Measurements from ENCODE around the gene KLF2.
A peak's percentile ranks its signal among the peaks of the same experiment; 100 is the strongest.

Gene KLF2

DNA sequence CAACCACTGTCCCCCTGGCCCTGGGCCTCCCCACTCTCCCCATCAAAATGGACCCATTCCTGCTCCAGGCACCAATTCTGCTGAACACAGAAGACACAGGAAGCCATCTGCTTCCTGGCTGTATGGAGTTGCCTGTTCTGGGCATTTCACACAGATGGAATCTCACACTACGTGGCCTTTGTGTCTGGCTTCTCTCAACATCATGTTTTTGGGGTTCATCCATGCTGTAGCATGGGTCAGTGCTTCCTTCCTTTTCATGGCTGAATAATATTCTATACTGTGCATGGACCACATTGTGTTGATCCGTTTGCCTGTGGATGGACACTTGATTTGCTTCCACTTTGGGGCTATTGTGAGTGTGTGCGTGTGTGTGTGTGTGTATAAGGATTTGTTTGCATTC is 15.0 kb upstream of the KLF2 start:
- H3K9me3 ChIP-seq (replicated peaks; ENCODE audit: low read length) = no peaks in the 10 kb centered on the region
- H3K4me2 ChIP-seq (ENCODE audit: low read length) = no peak overlapping the region
- no peak overlapping the region for H3K9ac ChIP-seq (ENCODE audit: low read depth, low read length)
- no peak overlapping the region for H3K4me3 ChIP-seq (ENCODE audit: low read length)
- no peaks in the 10 kb centered on the region for H3K36me3 ChIP-seq (ENCODE audit: insufficient read depth, low read length)
- peaks cover 4% of the 10 kb centered on the region for H3K4me1 ChIP-seq (ENCODE audit: control insufficient read depth, insufficient read depth, low read length)
- no peaks in the 10 kb centered on the region for H3K27me3 ChIP-seq (ENCODE audit: control insufficient read depth, insufficient read depth, low read length)

DNA sequence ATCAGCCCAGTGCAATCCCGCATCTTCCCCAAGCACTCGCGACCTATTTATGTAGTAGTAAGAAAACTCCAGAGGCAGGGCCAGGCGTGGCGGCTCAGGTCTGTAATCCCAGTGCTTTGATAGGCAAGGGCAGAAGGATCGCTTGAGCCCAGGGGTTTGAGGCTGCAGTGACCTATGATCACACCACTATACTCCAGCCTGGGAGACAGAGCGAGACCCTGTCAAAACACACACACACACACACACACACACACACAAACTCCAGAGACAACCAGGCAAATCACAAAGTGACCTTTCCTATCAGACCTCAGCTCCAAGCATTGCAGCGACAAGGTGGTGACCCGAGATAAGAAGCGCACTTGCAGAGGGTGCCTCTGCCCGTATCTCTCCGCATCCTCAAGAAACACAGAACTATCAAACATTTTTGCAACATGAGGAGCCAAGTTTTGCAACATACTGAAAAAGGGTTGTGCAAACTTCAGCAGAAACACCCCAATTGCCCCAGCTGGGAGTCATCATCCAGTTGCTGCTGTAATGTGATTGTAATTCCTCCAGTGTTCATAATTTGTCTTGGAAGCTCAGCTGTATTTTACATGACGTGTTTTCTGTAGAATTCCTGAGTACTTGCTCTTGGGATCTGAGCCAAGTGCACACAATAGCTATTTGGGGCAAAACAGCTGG is 8.7 kb upstream of the KLF2 start:
- Histone ChIP-seq H3K36me3 (ENCODE audit: insufficient read depth, low read length) (no peaks in the 10 kb centered on the region), H3K4me3 (ENCODE audit: low read length) (no peak overlapping the region), H3K9ac (ENCODE audit: low read depth, low read length) (no peak overlapping the region), H3K9me3 (replicated peaks; ENCODE audit: low read length) (no peaks in the 10 kb centered on the region), H3K27me3 (ENCODE audit: control insufficient read depth, insufficient read depth, low read length) (no peaks in the 10 kb centered on the region), H3K4me2 (ENCODE audit: low read length) (peak overlapping the region; percentile 47), H3K4me1 (ENCODE audit: control insufficient read depth, insufficient read depth, low read length) (peaks cover 17% of the 10 kb centered on the region)

DNA sequence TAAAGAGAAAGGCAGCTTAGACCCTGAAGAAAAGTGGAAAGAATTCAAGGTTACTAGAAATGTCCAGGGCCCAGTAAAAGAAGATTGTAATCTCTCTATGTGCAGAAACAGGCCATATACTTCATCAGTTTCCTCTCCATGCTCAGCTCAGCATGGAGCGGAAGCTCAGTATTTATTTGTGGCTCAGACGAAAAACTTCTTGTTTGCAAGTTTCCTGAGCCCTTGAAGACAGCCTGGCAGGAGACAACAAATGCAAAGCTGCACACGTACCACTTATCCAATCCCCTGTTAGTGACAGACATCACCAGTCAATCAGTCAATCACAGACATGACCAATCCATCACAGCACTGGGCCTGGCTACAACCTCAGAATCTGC is 8.1 kb upstream of the KLF2 start:
- Histone ChIP-seq H3K4me3 (ENCODE audit: low read length) (no peak overlapping the region), H3K4me2 (ENCODE audit: low read length) (peak overlapping the region; percentile 45), H3K9ac (ENCODE audit: low read depth, low read length) (peak overlapping the region; percentile 24), H3K9me3 (replicated peaks; ENCODE audit: low read length) (no peaks in the 10 kb centered on the region), H3K4me1 (ENCODE audit: control insufficient read depth, insufficient read depth, low read length) (peaks cover 17% of the 10 kb centered on the region), H3K27me3 (ENCODE audit: control insufficient read depth, insufficient read depth, low read length) (no peaks in the 10 kb centered on the region), H3K36me3 (ENCODE audit: insufficient read depth, low read length) (no peaks in the 10 kb centered on the region)

DNA sequence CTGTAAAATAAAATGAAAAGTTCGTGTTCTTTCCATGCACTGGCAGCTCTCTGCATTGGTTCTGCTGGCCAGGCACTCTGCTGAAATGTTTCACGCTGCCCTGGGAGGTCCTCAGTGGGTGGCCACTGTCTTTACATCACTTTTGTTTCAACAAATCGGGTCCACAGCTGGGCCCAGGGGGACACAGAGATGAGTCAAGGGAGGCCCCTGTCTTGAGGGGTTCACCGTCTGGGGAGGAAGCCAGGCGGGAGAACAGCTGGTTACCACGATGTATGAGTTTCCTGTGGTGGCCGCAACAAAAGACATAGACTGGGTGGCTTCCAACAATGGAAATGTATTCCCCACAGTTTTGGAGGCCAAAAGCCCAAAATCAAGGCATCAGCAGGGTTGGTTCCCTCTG is 5.1 kb upstream of the KLF2 start:
- no peaks in the 10 kb centered on the region for H3K36me3 ChIP-seq (ENCODE audit: insufficient read depth, low read length)
- no peak overlapping the region for H3K4me2 ChIP-seq (ENCODE audit: low read length)
- H3K4me3 ChIP-seq (ENCODE audit: low read length) = no peak overlapping the region
- no peaks in the 10 kb centered on the region for H3K27me3 ChIP-seq (ENCODE audit: control insufficient read depth, insufficient read depth, low read length)
- H3K9ac ChIP-seq (ENCODE audit: low read depth, low read length) = no peak overlapping the region
- peaks cover 16% of the 10 kb centered on the region for H3K4me1 ChIP-seq (ENCODE audit: control insufficient read depth, insufficient read depth, low read length)
- H3K9me3 ChIP-seq (replicated peaks; ENCODE audit: low read length) = no peaks in the 10 kb centered on the region

DNA sequence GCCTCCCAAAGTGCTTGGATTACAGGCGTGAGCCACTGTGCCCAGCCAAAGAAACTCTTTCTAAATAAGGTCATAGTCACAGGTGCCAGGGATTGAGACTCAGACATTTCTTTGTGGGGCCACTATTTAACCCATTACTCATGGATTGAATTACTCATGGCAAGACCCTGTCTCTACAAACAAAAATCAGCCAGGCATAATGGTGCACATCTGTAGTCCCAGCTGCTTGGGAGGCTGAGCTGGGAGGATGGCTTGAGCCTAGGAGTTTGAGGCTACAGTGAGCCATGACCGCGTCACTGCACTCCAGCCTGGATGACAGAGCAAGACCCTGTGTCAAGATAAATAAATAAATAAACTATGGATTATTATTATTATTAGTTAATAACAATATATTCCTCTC is 3.6 kb upstream of the KLF2 start:
- H3K36me3 ChIP-seq (ENCODE audit: insufficient read depth, low read length) = peaks cover 4% of the 10 kb centered on the region
- H3K27me3 ChIP-seq (ENCODE audit: control insufficient read depth, insufficient read depth, low read length) = no peaks in the 10 kb centered on the region

DNA sequence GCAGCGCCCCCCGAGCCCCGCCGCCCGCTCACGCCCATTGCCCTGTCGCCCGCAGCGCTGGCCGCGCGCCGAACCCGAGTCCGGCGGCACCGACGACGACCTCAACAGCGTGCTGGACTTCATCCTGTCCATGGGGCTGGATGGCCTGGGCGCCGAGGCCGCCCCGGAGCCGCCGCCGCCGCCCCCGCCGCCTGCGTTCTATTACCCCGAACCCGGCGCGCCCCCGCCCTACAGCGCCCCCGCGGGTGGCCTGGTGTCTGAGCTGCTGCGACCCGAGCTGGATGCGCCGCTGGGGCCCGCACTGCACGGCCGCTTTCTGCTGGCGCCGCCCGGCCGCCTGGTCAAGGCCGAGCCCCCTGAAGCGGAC is 518 bp downstream of the KLF2 start:
- peak overlapping the region; percentile 94 for H3K4me2 ChIP-seq (ENCODE audit: low read length)
- H3K9ac ChIP-seq (ENCODE audit: low read depth, low read length) = peak overlapping the region; percentile 94
- H3K4me3 ChIP-seq (ENCODE audit: low read length) = peak overlapping the region; percentile 92
- no peaks in the 10 kb centered on the region for H3K27me3 ChIP-seq (ENCODE audit: control insufficient read depth, insufficient read depth, low read length)
- peaks cover 28% of the 10 kb centered on the region for H3K36me3 ChIP-seq (ENCODE audit: insufficient read depth, low read length)
- peaks cover 35% of the 10 kb centered on the region for H3K4me1 ChIP-seq (ENCODE audit: control insufficient read depth, insufficient read depth, low read length)
- H3K9me3 ChIP-seq (replicated peaks; ENCODE audit: low read length) = no peaks in the 10 kb centered on the region

More for the DNA sequence above, 3.6 kb upstream of the KLF2 start:
- H3K9me3 ChIP-seq (replicated peaks; ENCODE audit: low read length) = no peaks in the 10 kb centered on the region
- no peak overlapping the region for H3K9ac ChIP-seq (ENCODE audit: low read depth, low read length)
- H3K4me2 ChIP-seq (ENCODE audit: low read length) = no peak overlapping the region
- no peak overlapping the region for H3K4me3 ChIP-seq (ENCODE audit: low read length)
- peaks cover 15% of the 10 kb centered on the region for H3K4me1 ChIP-seq (ENCODE audit: control insufficient read depth, insufficient read depth, low read length)

DNA sequence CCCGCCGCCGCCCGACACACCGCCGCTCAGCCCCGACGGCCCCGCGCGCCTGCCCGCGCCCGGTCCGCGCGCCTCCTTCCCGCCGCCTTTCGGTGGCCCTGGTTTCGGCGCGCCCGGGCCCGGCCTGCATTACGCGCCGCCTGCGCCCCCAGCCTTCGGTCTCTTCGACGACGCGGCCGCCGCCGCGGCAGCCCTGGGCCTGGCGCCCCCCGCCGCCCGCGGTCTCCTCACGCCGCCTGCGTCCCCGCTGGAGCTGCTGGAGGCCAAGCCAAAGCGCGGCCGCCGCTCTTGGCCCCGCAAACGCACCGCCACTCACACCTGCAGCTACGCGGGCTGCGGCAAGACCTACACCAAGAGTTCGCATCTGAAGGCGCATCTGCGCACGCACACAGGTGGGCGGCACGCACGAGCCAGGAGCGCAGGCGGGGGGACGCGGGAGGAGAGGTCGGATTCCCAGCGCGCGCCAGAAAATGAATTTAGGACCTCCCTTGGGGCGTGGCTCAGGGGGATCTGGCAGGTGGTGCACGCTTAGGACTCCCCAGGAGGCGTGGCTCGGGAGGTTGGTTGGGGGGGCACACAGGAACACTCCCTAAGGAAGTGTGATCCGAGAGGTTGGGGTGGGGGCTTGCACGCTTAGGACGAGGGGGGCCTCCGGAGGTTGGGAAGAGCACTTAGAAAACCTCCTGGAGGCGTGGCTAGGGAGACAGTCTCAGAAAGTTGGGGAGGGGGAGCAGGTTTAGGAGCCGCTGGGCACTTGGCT is 1.2 kb downstream of the KLF2 start:
- peaks cover 28% of the 10 kb centered on the region for H3K36me3 ChIP-seq (ENCODE audit: insufficient read depth, low read length)
- no peaks in the 10 kb centered on the region for H3K27me3 ChIP-seq (ENCODE audit: control insufficient read depth, insufficient read depth, low read length)
- H3K4me3 ChIP-seq (ENCODE audit: low read length) = peak overlapping the region; percentile 92
- H3K9ac ChIP-seq (ENCODE audit: low read depth, low read length) = peak overlapping the region; percentile 94
- no peaks in the 10 kb centered on the region for H3K9me3 ChIP-seq (replicated peaks; ENCODE audit: low read length)
- peaks cover 42% of the 10 kb centered on the region for H3K4me1 ChIP-seq (ENCODE audit: control insufficient read depth, insufficient read depth, low read length)
- peak overlapping the region; percentile 94 for H3K4me2 ChIP-seq (ENCODE audit: low read length)

DNA sequence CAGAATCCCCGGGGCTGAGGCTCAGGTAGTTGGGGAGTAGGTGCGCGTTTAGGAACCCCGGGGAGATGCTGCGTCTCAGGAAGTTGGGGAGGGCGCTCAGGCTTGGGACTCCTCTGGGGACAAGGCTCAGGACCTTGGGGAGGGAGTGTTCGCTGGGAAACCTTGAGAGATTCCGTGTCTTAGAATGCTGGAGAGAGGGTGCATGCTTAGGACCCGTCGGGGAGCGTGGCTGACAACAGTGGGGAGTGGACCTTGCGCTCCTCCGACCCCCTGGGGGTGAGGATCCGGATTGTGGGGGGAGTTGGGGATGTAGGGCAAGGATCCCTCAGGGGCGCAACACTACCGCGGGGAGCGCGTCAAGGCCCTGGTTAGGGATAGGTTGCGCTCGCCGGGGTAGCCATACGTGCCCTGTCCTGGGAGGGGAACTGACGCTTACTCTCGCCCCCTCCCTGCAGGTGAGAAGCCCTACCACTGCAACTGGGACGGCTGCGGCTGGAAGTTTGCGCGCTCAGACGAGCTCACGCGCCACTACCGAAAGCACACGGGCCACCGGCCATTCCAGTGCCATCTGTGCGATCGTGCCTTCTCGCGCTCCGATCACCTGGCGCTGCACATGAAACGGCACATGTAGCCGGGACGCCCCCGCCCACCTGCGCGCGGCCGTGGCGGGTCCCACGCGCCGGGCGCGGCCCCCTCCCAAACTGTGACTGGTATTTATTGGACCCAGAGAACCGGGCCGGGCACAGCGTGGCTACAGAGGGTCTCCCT is 2.0 kb downstream of the KLF2 start:
- H3K4me3 ChIP-seq (ENCODE audit: low read length) = peak overlapping the region; percentile 92
- no peaks in the 10 kb centered on the region for H3K27me3 ChIP-seq (ENCODE audit: control insufficient read depth, insufficient read depth, low read length)
- H3K36me3 ChIP-seq (ENCODE audit: insufficient read depth, low read length) = peaks cover 28% of the 10 kb centered on the region
- peak overlapping the region; percentile 94 for H3K4me2 ChIP-seq (ENCODE audit: low read length)
- H3K9me3 ChIP-seq (replicated peaks; ENCODE audit: low read length) = no peaks in the 10 kb centered on the region
- peak overlapping the region; percentile 94 for H3K9ac ChIP-seq (ENCODE audit: low read depth, low read length)
- H3K4me1 ChIP-seq (ENCODE audit: control insufficient read depth, insufficient read depth, low read length) = peaks cover 46% of the 10 kb centered on the region

DNA sequence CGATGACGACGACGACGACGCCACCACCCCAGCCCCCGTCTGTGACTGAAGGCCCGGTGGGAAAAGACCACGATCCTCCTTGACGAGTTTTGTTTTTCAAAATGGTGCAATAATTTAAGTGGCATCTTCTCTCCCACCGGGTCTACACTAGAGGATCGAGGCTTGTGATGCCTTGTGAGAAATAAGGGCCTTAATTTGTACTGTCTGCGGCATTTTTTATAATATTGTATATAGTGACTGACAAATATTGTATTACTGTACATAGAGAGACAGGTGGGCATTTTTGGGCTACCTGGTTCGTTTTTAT is 2.5 kb downstream of the KLF2 start:
- Histone ChIP-seq H3K4me1 (ENCODE audit: control insufficient read depth, insufficient read depth, low read length) (peaks cover 46% of the 10 kb centered on the region), H3K9ac (ENCODE audit: low read depth, low read length) (peak overlapping the region; percentile 94), H3K36me3 (ENCODE audit: insufficient read depth, low read length) (peaks cover 28% of the 10 kb centered on the region), H3K4me2 (ENCODE audit: low read length) (peak overlapping the region; percentile 94), H3K4me3 (ENCODE audit: low read length) (peak overlapping the region; percentile 92), H3K9me3 (replicated peaks; ENCODE audit: low read length) (no peaks in the 10 kb centered on the region), H3K27me3 (ENCODE audit: control insufficient read depth, insufficient read depth, low read length) (no peaks in the 10 kb centered on the region)

DNA sequence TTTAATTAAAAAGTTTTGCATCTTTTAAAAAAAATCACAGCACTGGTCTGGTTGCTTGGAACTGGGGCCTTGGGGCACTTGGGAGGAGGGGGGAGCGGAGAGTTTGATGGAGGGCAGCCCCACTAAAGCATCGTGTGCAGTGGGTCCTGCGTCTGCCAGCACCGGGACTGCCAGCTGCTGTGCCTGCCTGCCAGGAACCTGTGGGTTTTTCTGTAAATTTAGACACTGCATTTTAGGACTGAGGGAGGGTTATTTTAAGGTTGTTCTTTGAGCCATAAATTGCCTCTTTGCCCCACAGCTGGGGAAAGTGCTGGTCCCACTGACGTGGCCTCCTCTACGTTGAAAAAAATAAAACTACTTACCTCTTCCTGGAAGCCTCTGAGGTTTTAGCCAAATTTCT is 2.9 kb downstream of the KLF2 start:
- Histone ChIP-seq H3K4me1 (ENCODE audit: control insufficient read depth, insufficient read depth, low read length) (peaks cover 46% of the 10 kb centered on the region), H3K4me3 (ENCODE audit: low read length) (peak overlapping the region; percentile 54)

DNA sequence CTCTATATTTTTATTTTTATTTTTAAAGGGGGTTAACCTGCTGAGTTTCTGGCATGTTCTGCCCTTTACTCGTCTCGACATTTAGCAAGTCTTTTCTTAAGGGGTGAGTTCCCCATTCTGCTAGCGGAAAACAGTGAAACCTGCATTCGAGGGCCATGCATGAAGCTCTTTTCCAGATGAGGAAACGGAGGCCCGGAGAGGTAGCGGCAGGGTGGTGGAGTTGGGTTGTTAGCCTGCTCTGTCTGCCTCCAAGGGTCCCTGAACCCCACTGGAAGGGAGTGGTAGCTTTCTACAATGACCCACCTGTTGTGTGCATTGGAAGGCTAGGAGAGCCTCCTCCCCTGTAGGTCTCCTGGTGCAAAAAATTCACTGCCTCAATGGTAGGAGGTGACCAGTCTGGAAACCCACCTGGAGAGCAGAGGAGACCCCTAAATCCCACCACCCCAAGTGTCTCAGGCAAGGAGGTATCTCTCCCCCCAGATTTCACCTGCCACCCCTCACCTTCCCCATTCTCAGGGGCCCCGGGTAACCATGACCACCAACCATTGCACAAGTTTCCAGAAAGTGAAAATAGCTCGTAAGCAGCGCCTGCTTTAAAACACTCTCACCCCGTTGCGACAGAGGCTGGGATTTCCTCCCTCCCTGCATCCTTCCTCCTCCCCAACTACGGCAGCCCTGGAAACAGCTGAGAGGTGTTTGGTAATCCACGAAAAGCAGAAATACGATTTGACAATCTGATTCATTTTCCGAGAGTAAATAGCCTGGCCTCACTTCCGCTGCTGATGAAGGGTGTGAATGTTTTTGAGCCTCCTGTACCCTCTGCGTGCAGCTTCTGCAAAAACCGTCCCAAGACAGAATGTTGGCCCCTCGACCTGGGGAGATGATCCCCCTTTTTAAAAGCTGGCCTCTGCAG is 3.5 kb downstream of the KLF2 start:
- peak overlapping the region; percentile 94 for H3K9ac ChIP-seq (ENCODE audit: low read depth, low read length)
- H3K4me1 ChIP-seq (ENCODE audit: control insufficient read depth, insufficient read depth, low read length) = peaks cover 46% of the 10 kb centered on the region
- H3K4me3 ChIP-seq (ENCODE audit: low read length) = peak overlapping the region; percentile 54
- peak overlapping the region; percentile 94 for H3K4me2 ChIP-seq (ENCODE audit: low read length)
- H3K9me3 ChIP-seq (replicated peaks; ENCODE audit: low read length) = no peaks in the 10 kb centered on the region
- H3K36me3 ChIP-seq (ENCODE audit: insufficient read depth, low read length) = peaks cover 28% of the 10 kb centered on the region
- H3K27me3 ChIP-seq (ENCODE audit: control insufficient read depth, insufficient read depth, low read length) = no peaks in the 10 kb centered on the region

More for the DNA sequence above, 2.9 kb downstream of the KLF2 start:
- H3K9me3 ChIP-seq (replicated peaks; ENCODE audit: low read length) = no peaks in the 10 kb centered on the region
- peaks cover 28% of the 10 kb centered on the region for H3K36me3 ChIP-seq (ENCODE audit: insufficient read depth, low read length)
- H3K4me2 ChIP-seq (ENCODE audit: low read length) = peak overlapping the region; percentile 94
- no peaks in the 10 kb centered on the region for H3K27me3 ChIP-seq (ENCODE audit: control insufficient read depth, insufficient read depth, low read length)
- peak overlapping the region; percentile 94 for H3K9ac ChIP-seq (ENCODE audit: low read depth, low read length)
